ENCODE measurements around the gene TNRC6C.

GRCh38 chr17:78048346-78049292 lies 90.1 kb downstream of the TNRC6C start:
- TF ChIP-seq CTCF (IDR thresholded peaks at IDR 0.05) (no peak), POLR2A (IDR thresholded peaks at IDR 0.05) (no peak)
